DMS114 treated with DMSO at 0.1 percent for 48 hours (cell line): ENCODE measurements around the gene MARK3.
A peak's percentile ranks its signal among the peaks of the same experiment; 100 is the strongest.

Source experiments
- DNase-seq: peaks from one replicate; lab custom pipeline; 2025; ENCODE audit not compliant: unreplicated experiment; lab: John Stamatoyannopoulos, UW

MARK3 gene

DNA sequence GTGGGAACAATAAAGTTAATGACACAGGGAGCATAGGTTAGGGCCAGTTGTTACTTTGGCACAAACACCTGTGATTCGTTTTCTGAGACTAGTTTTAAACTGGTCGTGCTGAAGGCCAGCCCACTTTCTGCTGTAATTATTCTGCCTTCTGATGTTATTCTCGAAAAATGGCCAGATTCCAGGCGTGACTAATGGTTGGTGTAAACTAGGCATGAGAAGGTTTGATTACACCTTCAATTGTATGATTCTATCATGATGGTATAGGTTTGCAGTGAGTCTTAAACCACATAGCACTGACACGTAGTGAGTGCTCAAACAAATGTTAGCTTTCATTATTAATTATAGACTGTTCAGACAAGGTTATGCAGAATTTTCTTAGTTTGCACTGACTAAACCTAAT is 98.4 kb downstream of the MARK3 start:
- DNase-seq: no peak

DNA sequence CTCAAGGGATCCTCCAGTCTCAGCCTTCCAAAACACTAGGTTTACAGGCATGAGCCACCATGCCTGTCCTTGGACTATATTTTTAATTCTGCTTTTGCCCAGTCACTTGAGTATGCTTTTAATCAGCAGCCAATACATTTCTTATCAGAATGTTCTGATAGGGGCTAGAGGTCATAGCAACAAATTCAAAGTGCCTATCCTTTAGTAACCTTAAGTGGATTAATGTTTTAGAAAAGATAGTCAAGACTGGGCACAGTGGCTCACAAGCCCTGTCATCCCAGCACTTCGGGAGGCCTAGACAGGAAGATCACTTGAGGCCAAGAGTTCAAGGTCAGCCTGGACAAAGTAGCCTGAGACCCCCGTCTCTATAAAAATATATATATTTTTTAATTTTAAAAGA is 100.3 kb downstream of the MARK3 start:
- no peak for DNase-seq

DNA sequence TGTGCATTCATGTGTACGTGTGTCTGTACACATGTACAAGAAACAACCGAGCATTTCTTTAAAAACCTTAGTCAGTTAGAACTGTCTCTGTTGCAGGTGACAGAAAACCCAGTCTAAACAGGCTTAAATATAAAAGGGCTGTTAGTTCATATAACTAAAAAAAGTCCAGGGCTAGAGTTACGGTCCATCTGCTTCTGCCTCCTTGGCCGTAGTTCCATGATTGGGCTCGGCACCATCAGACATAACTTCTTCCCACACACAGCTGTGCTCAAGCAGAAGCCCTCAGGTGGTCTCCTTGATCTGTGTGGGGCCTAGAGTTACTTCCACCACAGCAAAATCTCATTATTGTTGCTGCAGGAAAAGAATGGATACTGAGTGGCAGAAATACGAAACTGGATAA is 102.9 kb downstream of the MARK3 start:
- no peak for DNase-seq

DNA sequence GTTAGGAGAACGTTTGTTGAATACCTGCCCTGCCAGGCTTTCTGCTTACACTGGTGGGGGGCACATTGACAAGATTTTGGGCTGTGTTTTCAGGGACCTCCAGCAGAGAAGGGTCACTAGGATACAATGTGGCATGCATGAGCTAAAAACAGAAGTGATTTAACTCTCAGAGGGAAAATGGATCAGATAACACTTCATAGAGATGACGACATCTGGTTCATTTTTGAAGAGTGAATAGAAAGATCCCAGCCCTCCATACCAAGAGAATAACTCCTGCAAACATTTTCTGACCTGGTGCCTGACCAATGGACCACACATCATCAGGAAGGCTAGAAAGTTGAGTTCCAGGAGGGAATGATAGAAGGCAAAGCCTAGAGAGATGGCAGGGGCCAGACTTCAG is 103.7 kb downstream of the MARK3 start:
- DNase-seq: no peak

DNA sequence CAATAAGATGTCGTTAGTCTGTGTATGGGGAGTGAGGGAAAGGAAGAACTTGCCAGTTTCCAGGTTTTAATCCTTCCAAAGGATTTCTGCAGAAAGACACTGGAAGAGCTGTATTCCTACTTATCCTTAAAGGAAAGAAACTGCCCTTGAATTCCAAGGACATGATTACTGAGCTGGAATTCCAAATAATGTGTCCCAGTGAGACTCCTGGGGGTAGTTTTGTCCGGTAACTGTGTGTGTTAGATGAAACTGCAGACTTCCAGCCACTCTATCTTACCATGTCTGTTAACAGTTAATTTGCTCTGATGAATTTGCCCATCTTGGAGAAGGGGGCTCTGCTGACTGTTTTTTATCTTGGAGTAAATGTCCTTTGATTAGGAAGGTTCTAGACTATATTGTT is 104.4 kb downstream of the MARK3 start:
- no peak for DNase-seq

DNA sequence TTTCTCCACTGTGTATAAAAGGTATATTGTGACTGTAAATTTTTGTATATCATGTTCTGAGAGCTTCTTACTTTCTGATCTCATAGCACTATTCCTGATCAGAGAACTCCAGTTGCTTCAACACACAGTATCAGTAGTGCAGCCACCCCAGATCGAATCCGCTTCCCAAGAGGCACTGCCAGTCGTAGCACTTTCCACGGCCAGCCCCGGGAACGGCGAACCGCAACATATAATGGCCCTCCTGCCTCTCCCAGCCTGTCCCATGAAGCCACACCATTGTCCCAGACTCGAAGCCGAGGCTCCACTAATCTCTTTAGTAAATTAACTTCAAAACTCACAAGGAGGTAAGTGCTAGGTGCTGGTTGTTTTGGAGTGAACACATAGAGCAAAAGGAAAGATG is 106.5 kb downstream of the MARK3 start:
- no peak for DNase-seq

DNA sequence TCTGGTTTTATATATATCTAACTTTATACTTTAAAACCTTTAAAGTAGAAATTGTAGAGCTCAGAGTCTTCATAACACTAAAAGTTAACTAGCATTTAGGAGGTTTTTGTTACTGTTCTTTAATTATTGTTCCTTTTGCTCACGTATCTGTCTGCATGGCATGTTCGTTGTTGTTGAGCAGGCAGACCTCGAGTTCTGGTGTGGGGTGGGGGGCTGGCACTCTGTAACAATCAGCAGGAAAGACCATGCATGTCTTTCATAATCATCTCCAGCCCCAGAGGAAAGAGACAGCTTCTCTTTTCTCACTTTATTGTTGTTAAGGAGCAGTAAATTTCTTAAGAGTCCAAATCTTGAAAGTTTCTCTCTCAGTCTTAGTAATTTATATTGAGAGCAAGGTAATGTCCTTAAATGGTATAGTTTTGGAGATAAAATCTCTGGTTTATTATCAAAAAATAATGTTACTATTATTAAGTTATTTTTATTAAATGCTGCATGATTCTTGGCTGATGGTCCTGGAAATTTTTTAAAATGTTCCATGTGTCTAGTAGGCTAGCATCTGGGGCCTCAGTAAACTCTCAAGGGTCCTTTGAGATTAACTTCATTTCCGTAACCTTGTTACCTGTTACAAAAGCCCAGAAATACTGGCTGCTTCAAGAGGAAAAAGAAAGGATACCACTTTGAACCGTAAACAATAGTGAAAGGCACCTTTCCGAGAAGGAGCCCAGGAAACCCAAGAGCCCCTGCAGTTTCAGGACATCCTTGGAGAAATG is 107.1 kb downstream of the MARK3 start:
- DNase-seq: no peak

DNA sequence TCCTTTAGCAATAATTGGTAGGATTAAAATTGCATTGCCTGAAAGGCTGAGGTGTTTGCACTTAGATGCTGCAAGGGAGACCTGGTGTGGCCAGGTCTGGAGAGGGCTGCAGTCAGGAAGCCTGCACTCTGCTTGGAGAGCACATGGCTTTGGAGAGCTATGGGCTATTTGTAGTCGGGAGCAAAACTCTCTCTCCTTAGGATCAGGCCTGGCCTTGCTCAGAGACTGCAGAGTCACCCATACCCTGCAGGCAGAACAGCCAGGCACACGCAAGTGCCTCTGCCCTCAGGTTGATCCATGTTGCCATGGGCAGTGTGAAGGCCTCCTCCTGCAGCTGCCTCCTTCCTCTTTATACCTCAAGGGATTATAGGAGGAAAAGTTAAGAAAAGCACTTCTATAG is 110.6 kb downstream of the MARK3 start:
- no peak for DNase-seq

DNA sequence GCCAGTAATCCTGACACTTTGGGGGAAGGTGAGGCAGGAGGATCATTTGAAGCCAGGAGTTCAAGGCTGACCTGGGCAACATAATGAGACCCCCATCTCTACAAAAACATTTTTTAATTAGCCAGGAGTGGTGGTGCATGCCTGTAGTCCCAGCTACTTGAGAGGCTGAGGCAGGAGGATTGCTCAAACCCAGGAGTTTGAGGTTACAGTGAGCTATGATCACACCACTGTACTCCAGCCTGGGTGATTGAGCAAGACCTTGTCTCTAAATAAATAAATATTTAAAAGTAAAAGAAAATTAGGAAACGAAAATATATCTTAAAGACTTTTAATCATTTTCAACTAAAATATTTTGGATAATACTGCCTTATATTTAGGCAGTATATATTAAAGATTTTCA is 111.6 kb downstream of the MARK3 start:
- DNase-seq: no peak

DNA sequence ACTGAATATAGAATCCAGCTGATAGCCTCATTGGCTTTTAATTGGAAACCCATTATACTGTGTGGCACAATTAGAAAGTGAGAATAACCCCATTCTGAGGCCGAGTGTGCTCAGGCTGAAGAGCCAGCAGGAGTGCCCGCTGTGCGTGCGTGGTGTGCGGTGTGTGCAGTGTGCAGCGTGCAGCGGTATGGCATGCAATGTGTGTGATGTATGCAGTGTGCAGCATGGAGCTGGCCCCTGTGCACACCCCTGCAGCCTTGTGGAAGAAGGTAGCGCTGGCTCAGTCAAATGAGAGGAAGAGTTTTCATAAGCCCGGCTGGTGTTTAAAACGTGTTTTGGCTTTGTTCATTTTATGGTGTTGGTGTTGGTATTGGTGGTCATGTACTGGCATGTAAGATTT is 114.5 kb downstream of the MARK3 start:
- no peak for DNase-seq

DNA sequence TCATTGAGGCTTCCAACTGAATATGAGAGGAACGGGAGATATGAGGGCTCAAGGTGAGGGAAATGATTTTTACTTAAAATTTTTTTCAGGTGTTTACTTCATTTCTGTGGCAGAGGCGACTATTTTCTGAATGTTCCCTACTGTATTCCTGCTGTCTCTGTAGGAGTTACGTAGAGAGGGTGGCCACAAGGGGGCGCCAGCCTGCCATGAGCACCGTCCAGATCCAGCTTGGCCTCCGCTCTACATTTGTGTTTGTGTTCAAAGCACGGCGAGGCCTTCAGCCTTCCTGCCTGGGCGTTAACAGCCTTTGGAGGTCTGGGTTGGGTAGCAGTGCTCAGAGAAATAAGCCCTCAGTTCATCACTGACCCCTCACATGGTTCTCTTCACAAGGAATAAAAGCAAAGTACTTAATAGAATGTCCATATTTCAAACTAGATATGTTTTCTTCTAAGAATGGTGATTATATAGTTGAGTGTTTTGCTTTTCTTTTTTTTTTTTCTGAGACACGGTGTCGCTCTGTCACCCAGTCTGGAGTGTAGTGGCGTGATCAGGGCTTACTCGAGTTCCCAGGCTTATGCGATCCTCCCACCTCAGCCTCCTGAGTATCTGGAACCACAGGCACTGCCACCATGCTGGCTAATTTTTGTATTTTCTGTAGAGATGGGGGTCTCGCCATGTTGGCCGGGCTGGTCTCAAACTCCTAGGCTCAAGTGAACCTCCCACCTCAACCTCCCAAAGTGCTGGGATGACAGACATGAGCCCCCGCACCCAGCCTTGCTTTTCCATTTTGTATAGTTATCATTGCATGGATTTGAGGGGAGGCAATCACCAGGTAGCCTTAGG is 115.2 kb downstream of the MARK3 start:
- peak; percentile 33 for DNase-seq

DNA sequence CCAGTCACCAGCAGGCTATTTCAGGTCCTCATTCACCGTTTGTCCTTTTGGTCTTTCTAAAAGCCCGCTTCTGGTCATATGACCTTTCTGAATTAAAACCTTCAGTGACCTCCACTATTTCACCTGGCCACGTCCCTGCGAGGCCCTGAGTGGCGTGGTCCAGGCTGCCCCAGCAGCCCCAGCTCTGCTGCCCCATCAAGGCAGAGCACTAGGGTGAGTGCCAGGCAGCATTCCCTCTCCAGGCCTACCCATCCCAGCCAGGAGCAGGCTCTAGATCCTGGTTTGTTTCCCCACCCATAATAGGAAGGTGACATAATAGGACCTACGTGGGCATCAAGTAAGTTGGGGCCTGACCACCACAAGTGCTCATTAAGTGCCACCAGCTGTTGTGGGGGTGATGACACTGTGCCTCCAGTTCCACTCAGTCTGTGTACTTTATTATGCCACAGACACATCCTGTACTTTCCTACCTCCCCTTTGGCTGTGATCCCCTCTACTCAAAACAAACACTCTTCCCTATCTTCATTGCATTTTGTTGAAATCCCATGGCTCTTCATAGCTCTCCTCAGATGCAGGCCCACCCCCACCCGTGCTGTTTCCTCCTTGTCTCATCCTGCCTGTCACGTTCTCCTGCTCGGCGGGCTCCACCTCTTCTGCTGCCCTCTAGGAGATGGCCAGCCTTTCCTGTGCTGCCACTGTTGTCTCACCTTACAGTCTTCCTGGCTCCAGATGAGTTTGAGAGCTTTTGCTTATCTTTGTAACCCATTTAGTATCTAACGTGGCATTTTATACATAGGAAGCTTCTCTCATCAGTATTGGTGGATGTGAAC is 116.0 kb downstream of the MARK3 start:
- DNase-seq: no peak

DNA sequence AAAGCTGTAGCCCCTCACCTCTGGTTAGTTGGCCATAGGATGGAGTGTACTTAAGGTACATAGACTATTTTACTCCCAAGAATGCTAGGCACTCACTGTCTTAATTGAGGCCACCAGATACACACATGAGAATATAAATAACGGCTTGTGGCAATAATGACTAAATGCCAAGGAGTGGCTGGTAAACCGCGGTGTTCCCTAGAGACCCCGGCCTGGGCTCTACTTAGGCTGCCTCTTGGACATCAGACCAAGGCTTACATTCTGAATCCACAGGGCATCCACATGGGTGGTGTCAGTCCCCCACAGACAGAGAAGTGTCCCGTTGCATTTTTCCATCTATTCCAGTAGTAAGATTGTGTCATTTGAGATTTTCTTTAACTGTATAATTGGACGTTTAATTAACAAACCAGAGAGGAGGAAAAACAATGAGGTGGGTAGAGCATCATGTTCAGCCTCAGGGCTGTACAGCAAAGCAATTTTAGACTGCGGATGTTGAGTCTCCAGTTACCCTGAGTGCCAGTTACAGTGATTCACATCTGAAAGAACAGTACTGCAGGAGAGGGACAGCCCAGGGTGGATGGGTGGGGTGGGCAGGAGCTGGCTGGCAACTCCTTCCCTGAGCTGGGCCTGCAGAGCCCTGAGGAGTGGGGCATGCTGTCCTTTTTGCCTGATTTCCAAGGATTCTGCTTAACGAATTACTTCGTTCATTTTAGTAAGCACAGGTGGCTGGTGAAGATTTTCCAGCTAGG is 116.9 kb downstream of the MARK3 start:
- DNase-seq: no peak

DNA sequence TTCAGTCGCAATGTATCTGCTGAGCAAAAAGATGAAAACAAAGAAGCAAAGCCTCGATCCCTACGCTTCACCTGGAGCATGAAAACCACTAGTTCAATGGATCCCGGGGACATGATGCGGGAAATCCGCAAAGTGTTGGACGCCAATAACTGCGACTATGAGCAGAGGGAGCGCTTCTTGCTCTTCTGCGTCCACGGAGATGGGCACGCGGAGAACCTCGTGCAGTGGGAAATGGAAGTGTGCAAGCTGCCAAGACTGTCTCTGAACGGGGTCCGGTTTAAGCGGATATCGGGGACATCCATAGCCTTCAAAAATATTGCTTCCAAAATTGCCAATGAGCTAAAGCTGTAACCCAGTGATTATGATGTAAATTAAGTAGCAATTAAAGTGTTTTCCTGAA is 117.7 kb downstream of the MARK3 start:
- no peak for DNase-seq

DNA sequence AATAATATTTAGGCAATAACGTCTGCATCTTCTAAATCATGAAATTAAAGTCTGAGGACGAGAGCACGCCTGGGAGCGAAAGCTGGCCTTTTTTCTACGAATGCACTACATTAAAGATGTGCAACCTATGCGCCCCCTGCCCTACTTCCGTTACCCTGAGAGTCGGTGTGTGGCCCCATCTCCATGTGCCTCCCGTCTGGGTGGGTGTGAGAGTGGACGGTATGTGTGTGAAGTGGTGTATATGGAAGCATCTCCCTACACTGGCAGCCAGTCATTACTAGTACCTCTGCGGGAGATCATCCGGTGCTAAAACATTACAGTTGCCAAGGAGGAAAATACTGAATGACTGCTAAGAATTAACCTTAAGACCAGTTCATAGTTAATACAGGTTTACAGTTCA is 118.1 kb downstream of the MARK3 start:
- no peak for DNase-seq

DNA sequence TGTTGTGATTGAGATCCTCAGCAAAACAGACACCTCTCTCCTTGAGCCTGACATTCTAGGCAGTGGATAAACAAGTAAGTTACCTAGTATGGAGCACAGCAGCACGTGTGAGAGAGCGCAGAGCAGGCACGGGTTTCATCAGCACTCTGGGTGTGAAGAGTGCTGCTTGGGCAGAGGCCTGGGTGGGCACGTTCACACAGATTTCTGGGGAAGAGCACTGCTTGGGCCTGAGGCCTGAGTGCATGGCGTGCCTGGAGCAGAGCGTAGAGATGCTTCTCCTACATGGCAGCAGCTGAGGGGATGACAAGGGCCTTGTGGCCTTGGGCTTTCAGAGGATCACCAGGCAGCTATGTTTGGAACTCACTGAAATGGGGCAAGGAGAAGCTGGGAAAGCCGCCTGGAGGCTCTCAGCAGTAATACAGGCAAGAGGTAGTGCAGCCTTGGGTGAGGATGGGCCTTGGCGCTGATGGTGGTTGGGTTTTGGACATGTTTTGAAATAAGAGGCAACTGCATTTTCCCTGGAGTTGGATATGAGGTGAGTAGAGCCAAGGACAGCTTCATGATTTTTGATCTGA is 119.9 kb downstream of the MARK3 start:
- no peak for DNase-seq

DNA sequence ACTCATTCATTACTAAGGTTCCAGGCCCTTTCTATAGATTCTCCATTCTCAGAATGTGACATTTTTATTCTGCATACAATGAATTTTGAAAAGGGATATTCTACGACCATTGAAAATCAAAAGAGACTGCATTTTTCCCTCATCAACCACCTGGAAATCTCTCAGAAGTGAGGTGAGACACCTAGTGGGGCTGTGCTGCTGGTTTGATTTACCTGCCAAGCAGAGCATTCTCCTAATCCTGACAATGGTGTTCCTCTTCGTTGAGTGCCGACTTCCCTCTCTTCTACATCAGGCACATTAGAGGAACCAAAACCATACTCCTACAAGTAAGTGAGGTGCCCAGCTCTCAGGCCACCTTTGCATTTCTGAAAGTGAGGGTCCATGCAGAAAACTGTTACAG is 122.5 kb downstream of the MARK3 start:
- DNase-seq: no peak

DNA sequence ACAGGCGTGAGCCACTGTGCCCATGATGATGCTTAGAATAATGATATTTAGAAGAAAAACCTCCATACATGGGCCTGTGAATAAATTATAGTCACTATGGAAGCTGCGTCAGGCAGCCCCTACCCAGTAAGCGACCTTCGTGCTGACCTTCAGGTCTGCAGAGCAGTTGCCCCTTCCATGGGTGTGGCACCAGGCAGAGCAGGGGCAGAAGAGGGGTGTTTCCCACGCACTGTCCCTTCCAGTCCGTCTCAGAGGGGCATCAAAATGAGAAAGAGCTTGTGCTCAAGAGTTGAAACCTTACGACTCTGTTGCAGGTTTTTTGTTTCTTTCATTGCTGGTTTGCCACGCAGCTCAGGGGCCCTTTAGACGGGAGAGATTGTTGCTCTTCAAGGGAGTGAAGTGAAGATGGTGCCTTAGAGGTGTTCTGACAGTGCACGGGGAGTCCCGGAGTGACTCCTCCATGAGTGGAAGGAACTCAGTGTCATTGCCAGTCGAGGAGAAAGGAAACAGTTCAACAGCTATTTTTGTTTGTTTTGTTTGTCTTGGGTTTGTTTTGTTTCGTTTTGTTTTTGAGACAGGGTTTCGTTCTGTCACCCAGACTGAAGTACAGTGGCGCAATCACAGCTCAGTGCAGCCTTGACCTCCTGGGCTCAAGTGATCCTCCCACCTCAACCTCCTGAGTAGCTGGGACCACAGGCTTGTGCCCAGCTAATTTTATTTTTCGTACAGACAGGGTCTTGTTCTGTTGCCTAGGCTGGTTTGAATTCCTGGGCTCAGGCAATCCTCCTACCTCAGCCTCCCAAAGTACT is 123.5 kb downstream of the MARK3 start:
- no peak for DNase-seq

DNA sequence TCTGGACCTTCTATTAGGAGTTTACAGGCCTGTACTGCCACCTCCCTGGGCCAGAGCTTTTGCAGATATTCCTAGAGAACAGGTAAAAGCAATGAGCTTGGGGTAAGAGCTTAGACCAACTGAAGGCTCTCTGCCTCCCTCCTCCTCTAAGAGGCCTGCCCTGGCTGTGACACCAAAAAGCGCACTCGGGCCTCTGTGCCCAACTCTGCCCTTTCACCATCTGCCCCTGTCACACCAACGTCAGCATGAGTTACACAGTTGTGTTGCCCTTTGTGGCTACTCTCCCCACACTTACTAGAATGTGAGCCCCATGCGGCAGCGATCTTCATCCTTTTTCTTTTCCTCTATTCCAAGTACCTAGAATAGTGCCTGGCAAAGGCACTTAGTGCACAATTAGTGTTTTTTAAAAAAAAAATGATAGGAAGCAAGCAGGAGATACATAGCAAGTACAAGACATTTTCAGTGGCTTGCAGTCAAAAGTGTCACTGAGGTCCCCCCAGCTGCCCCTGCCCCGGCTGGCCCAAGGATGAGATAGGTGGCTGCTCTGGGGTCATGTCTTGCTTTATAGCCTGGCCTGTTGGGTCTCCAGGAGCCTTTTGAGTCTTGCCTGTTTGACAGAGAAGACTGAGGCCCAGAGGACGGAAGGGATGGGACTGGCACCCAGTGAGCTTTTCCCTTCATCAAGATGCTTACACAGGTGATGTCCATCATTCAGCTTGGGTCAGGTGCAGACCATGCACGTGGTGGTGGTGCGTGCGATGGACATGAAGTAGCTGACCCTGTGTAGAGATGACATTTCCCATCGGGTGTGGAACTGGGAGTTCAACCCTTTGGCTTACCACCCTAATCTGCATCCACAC is 124.9 kb downstream of the MARK3 start:
- no peak for DNase-seq
